Parathyroid adenoma (tissue), 2 donors: ENCODE results near the gene AIPL1.

ENCODE experiments used
- H2AFZ ChIP-seq: fragments of 300-600 bp; sonication (generic); one replicate; pipeline ENCODE4 v1.7.0; 2017; ENCODE audit warnings: antibody characterized with exemption, mild to moderate bottlenecking
- H3K27ac ChIP-seq: fragments of 300-600 bp; sonication (generic); one replicate; pipeline ENCODE4 v1.7.0; 2017
- H3K27me3 ChIP-seq: fragments of 300-600 bp; sonication (generic); one replicate; pipeline ENCODE4 v1.7.0; 2017; ENCODE audit warnings: low read length; ENCODE audit not compliant: control insufficient read depth, insufficient read depth
- H3K36me3 ChIP-seq: fragments of 300-600 bp; sonication (generic); one replicate; pipeline ENCODE4 v1.7.0; 2017; ENCODE audit warnings: low read length; ENCODE audit not compliant: control insufficient read depth, insufficient read depth
- H3K4me1 ChIP-seq: fragments of 300-600 bp; sonication (generic); one replicate; pipeline ENCODE4 v1.7.0; 2017; ENCODE audit warnings: control low read depth
- H3K4me2 ChIP-seq: fragments of 300-600 bp; sonication (generic); one replicate; pipeline ENCODE4 v1.7.0; 2017; ENCODE audit warnings: low read length
- H3K4me3 ChIP-seq: fragments of 300-600 bp; sonication (generic); one replicate; pipeline ENCODE4 v1.7.0; 2017; ENCODE audit warnings: low read depth, low read length
- H3K79me2 ChIP-seq: fragments of 300-600 bp; sonication (generic); one replicate; pipeline ENCODE4 v1.7.0; 2017; ENCODE audit warnings: control low read depth
- H3K9ac ChIP-seq: fragments of 300-600 bp; sonication (generic); one replicate; pipeline ENCODE4 v1.7.0; 2017; ENCODE audit warnings: mild to moderate bottlenecking
- H3K9me3 ChIP-seq: fragments of 300-600 bp; sonication (generic); one replicate; pipeline ENCODE4 v1.7.0; 2017; ENCODE audit warnings: low read length; ENCODE audit not compliant: control insufficient read depth
- CTCF ChIP-seq: fragments of 300-600 bp; sonication (generic); IDR thresholded peaks from one replicate; pipeline ENCODE4 v1.7.0; 2017; ENCODE audit warnings: antibody characterized with exemption, mild to moderate bottlenecking
- donor health status: primary hyperparathyroidism.

Gene AIPL1

GRCh38 chr17:6421700-6422604, 13.0 kb downstream of the AIPL1 start:
- no peaks in the 10 kb centered on the region for H3K36me3 ChIP-seq
- H3K4me2 ChIP-seq = no peak overlapping the region
- no peaks in the 10 kb centered on the region for H3K9me3 ChIP-seq
- H3K9ac ChIP-seq = no peak overlapping the region
- H3K4me3 ChIP-seq = no peak overlapping the region
- H2AFZ ChIP-seq = no peak overlapping the region
- peak; percentile 89 for TF ChIP-seq CTCF
- H3K4me1 ChIP-seq = no peaks in the 10 kb centered on the region
- H3K79me2 ChIP-seq = no peaks in the 10 kb centered on the region
- H3K27me3 ChIP-seq = no peaks in the 10 kb centered on the region
- no peak overlapping the region for H3K27ac ChIP-seq

GRCh38 chr17:6420173-6420641, 14.7 kb downstream of the AIPL1 start:
- H3K4me1 ChIP-seq = no peaks in the 10 kb centered on the region
- no peaks in the 10 kb centered on the region for H3K79me2 ChIP-seq
- H3K9me3 ChIP-seq = no peaks in the 10 kb centered on the region
- H3K36me3 ChIP-seq = no peaks in the 10 kb centered on the region
- no peaks in the 10 kb centered on the region for H3K27me3 ChIP-seq
- H3K4me3 ChIP-seq = no peak overlapping the region
- H3K27ac ChIP-seq = no peak overlapping the region
- H3K4me2 ChIP-seq = no peak overlapping the region
- TF ChIP-seq CTCF = no peak
- no peak overlapping the region for H2AFZ ChIP-seq
- no peak overlapping the region for H3K9ac ChIP-seq

- no peak overlapping the region for H3K4me3 ChIP-seq
- H2AFZ ChIP-seq = no peak overlapping the region
- H3K9ac ChIP-seq = no peak overlapping the region
- H3K4me1 ChIP-seq = no peaks in the 10 kb centered on the region
- H3K4me2 ChIP-seq = no peak overlapping the region
- H3K9me3 ChIP-seq = no peaks in the 10 kb centered on the region
- no peak overlapping the region for H3K27ac ChIP-seq
- H3K36me3 ChIP-seq = no peaks in the 10 kb centered on the region
- H3K27me3 ChIP-seq = no peaks in the 10 kb centered on the region
- H3K79me2 ChIP-seq = no peaks in the 10 kb centered on the region
- no peak for TF ChIP-seq CTCF
These were observed 19.3 kb downstream of the AIPL1 start for GRCh38 chr17:6415616-6416015.

GRCh38 chr17:6413065-6413464, 21.9 kb downstream of the AIPL1 start:
- Histone ChIP-seq H3K9ac (no peak overlapping the region), H3K4me2 (no peak overlapping the region), H3K36me3 (no peaks in the 10 kb centered on the region), H3K4me1 (no peaks in the 10 kb centered on the region), H3K27ac (no peak overlapping the region), H3K27me3 (no peaks in the 10 kb centered on the region), H3K9me3 (no peaks in the 10 kb centered on the region), H3K79me2 (no peaks in the 10 kb centered on the region), H3K4me3 (no peak overlapping the region), H2AFZ (no peak overlapping the region)
- no peak for TF ChIP-seq CTCF

- Histone ChIP-seq H3K79me2 (no peaks in the 10 kb centered on the region), H3K4me3 (no peak overlapping the region), H3K27me3 (no peaks in the 10 kb centered on the region), H3K36me3 (no peaks in the 10 kb centered on the region), H2AFZ (no peak overlapping the region), H3K9ac (no peak overlapping the region), H3K4me2 (no peak overlapping the region), H3K27ac (no peak overlapping the region), H3K9me3 (no peaks in the 10 kb centered on the region), H3K4me1 (no peaks in the 10 kb centered on the region)
- no peak for TF ChIP-seq CTCF
These were observed 26.2 kb downstream of the AIPL1 start for GRCh38 chr17:6408735-6409134.
